Measurements from ENCODE around the gene BRIX1.

The BRIX1 gene

GRCh38 chr5:34944044-34944443 lies 28.5 kb downstream of the BRIX1 start:
- TF ChIP-seq CTCF (IDR thresholded peaks at IDR 0.05): no peak

- no peak for TF ChIP-seq CTCF (IDR thresholded peaks at IDR 0.05)
Observed at GRCh38 chr5:34944460-34945047, 29.0 kb downstream of the BRIX1 start.

- no peak for TF ChIP-seq CTCF (IDR thresholded peaks at IDR 0.05)
Observed at GRCh38 chr5:34957321-34957720, 41.8 kb downstream of the BRIX1 start.

- TF ChIP-seq CTCF (IDR thresholded peaks at IDR 0.05): peak; percentile 69
Observed at GRCh38 chr5:34957857-34958690, 42.6 kb downstream of the BRIX1 start.

- no peak for TF ChIP-seq CTCF (IDR thresholded peaks at IDR 0.05)
Observed at GRCh38 chr5:34959323-34959722, 43.8 kb downstream of the BRIX1 start.

GRCh38 chr5:34967540-34967939 lies 52.0 kb downstream of the BRIX1 start:
- TF ChIP-seq CTCF (IDR thresholded peaks at IDR 0.05): no peak

- TF ChIP-seq CTCF (IDR thresholded peaks at IDR 0.05): no peak
Observed at GRCh38 chr5:34968258-34968657, 52.7 kb downstream of the BRIX1 start.
